H9 (cell line): ENCODE measurements around the gene RHCE. TPM values are rescaled to one million over a fixed set of nuclear protein-coding genes. Genes with fewer than 3 reads are reported as not detected.
"Not testable (repeated sequence)": the region's sequence is repeated elsewhere in the genome, so short reads cannot be mapped to it uniquely, and the experiment has no call there.

Source experiments
- DNase-seq: peaks from one replicate; pipeline ENCODE4 v3.0.0-alpha.2; 2017
- H2AFZ ChIP-seq: one replicate; pipeline ENCODE4 v1.6.1; 2013; ENCODE audit warnings: mild to moderate bottlenecking, low read length, control low read depth, moderate library complexity
- H2AK5ac ChIP-seq: 2 replicates; pipeline ENCODE4 v1.6.1; 2013; ENCODE audit warnings: low read length, control low read depth, mixed read lengths; ENCODE audit not compliant: insufficient read length
- H2BK120ac ChIP-seq: one replicate; pipeline ENCODE4 v1.6.1; 2013; ENCODE audit warnings: low read depth, mild to moderate bottlenecking, low read length, control low read depth, inconsistent platforms; ENCODE audit not compliant: poor library complexity, severe bottlenecking
- H2BK12ac ChIP-seq: 2 replicates; pipeline ENCODE4 v1.6.1; 2013; ENCODE audit warnings: low read length, control low read depth, mixed read lengths, low read depth; ENCODE audit not compliant: insufficient read length
- H2BK15ac ChIP-seq: 2 replicates; pipeline ENCODE4 v1.6.1; 2013; ENCODE audit warnings: low read depth, low read length, control low read depth
- H2BK20ac ChIP-seq: one replicate; pipeline ENCODE4 v1.6.1; 2013; ENCODE audit warnings: low read depth, mild to moderate bottlenecking, low read length, control low read depth, inconsistent platforms; ENCODE audit not compliant: poor library complexity, severe bottlenecking
- H2BK5ac ChIP-seq: 2 replicates; pipeline ENCODE4 v1.6.1; 2013; ENCODE audit warnings: low read length, control low read depth, mixed read lengths; ENCODE audit not compliant: insufficient read length
- H3K14ac ChIP-seq: 2 replicates; pipeline ENCODE4 v1.6.1; 2013; ENCODE audit warnings: low read length, control low read depth; ENCODE audit not compliant: insufficient read depth
- H3K18ac ChIP-seq: 2 replicates; pipeline ENCODE4 v1.6.1; 2013; ENCODE audit warnings: low read depth, mild to moderate bottlenecking, mixed read lengths, low read length, control low read depth; ENCODE audit not compliant: insufficient read length
- H3K23ac ChIP-seq: 2 replicates; pipeline ENCODE4 v1.6.1; 2013; ENCODE audit warnings: low read length, control low read depth, mixed read lengths, low read depth; ENCODE audit not compliant: insufficient read length
- H3K23me2 ChIP-seq: 2 replicates; pipeline ENCODE4 v1.6.1; 2013; ENCODE audit warnings: low read depth, mild to moderate bottlenecking, mixed read lengths, low read length, control low read depth; ENCODE audit not compliant: insufficient read length, poor library complexity, severe bottlenecking
- H3K27ac ChIP-seq: 2 replicates; pipeline ENCODE4 v1.5.1; 2013; ENCODE audit warnings: low read length, control low read depth, mixed read lengths, low read depth; ENCODE audit not compliant: insufficient read length
- H3K27me3 ChIP-seq: 2 replicates; pipeline ENCODE4 v1.6.1; 2013; ENCODE audit warnings: low read length, control low read depth, inconsistent platforms; ENCODE audit not compliant: insufficient read depth
- H3K4ac ChIP-seq: 2 replicates; pipeline ENCODE4 v1.6.1; 2013; ENCODE audit warnings: low read depth, mild to moderate bottlenecking, control low read depth, inconsistent platforms, low read length, moderate library complexity
- H3K4me1 ChIP-seq: 2 replicates; pipeline ENCODE4 v1.6.1; 2013; ENCODE audit warnings: low read length, control low read depth, inconsistent platforms; ENCODE audit not compliant: insufficient read depth
- H3K4me2 ChIP-seq: 2 replicates; pipeline ENCODE4 v1.6.1; 2013; ENCODE audit warnings: low read length, control low read depth, mixed read lengths; ENCODE audit not compliant: insufficient read length, insufficient read depth
- H3K56ac ChIP-seq: 2 replicates; pipeline ENCODE4 v1.6.1; 2013; ENCODE audit warnings: low read depth, mild to moderate bottlenecking, mixed read lengths, low read length, control low read depth; ENCODE audit not compliant: insufficient read length
- H3K79me1 ChIP-seq: 2 replicates; pipeline ENCODE4 v1.6.1; 2013; ENCODE audit warnings: low read depth, mild to moderate bottlenecking, moderate library complexity, low read length, control low read depth, inconsistent platforms; ENCODE audit not compliant: insufficient read depth, poor library complexity, severe bottlenecking
- H3K79me2 ChIP-seq: 2 replicates; pipeline ENCODE4 v1.6.1; 2013; ENCODE audit warnings: low read length, control low read depth, inconsistent platforms; ENCODE audit not compliant: insufficient read depth
- H3K9ac ChIP-seq: 2 replicates; pipeline ENCODE4 v1.6.1; 2013; ENCODE audit warnings: low read length, control low read depth, mixed read lengths; ENCODE audit not compliant: insufficient read length; ENCODE audit errors: extremely low read depth
- H3K9me3 ChIP-seq: one replicate; pipeline ENCODE4 v1.6.1; 2013; ENCODE audit warnings: low read depth, low read length, inconsistent platforms; ENCODE audit not compliant: control insufficient read depth
- H3T11ph ChIP-seq: one replicate; pipeline ENCODE4 v1.6.1; 2013; ENCODE audit warnings: mild to moderate bottlenecking, low read length, control low read depth, inconsistent platforms
- H4K20me1 ChIP-seq: one replicate; pipeline ENCODE4 v1.6.1; 2013; ENCODE audit not compliant: control insufficient read depth, insufficient read length, insufficient read depth
- H4K5ac ChIP-seq: 2 replicates; pipeline ENCODE4 v1.6.1; 2013; ENCODE audit warnings: low read depth, mild to moderate bottlenecking, mixed read lengths, low read length, control low read depth; ENCODE audit not compliant: insufficient read length
- H4K8ac ChIP-seq: replicated peaks from 2 replicates; pipeline ENCODE4 v1.6.1; 2013; ENCODE audit warnings: low read length, control low read depth, mixed read lengths, low read depth; ENCODE audit not compliant: insufficient read length
- H4K91ac ChIP-seq: 2 replicates; pipeline ENCODE4 v1.6.1; 2013; ENCODE audit warnings: low read depth, mild to moderate bottlenecking, moderate library complexity, mixed read lengths, low read length, control low read depth; ENCODE audit not compliant: insufficient read length
- H3K27ac Mint-ChIP-seq, 3 experiments: 2 replicates in 2 of 3; 3 replicates in 1 of 3; pipeline ENCODE4 v1.8.0; 2020 to 2021; ENCODE audit warnings: mixed read lengths in 3 of 3, mild to moderate bottlenecking in 1 of 3, moderate library complexity in 1 of 3
- H3K27me3 Mint-ChIP-seq: 2 replicates; pipeline ENCODE4 v1.8.0; 2021; ENCODE audit warnings: low read depth, mild to moderate bottlenecking, moderate library complexity, mixed read lengths
- H3K36me3 Mint-ChIP-seq, 3 experiments: 2 replicates in 2 of 3; 3 replicates in 1 of 3; pipeline ENCODE4 v1.8.0; 2020 to 2021; ENCODE audit warnings: low read depth in 3 of 3, mixed read lengths in 3 of 3; ENCODE audit not compliant: insufficient read depth in 1 of 3
- H3K4me1 Mint-ChIP-seq, 2 experiments: 2 replicates each; pipeline ENCODE4 v1.8.0; 2020; ENCODE audit warnings: mixed read lengths in 2 of 2
- H3K4me3 Mint-ChIP-seq, 2 experiments: 2 replicates in 1 of 2; 3 replicates in 1 of 2; pipeline ENCODE4 v1.8.0; 2020 to 2021; ENCODE audit warnings: mild to moderate bottlenecking in 2 of 2, mixed read lengths in 2 of 2, moderate library complexity in 1 of 2
- H3K9me3 Mint-ChIP-seq, 2 experiments: 2 replicates in 1 of 2; 3 replicates in 1 of 2; pipeline ENCODE4 v1.8.0; 2020; ENCODE audit warnings: mild to moderate bottlenecking in 2 of 2, mixed read lengths in 2 of 2, moderate library complexity in 1 of 2
- WGBS: extraction: QIAGEN DNeasy Blood & Tissue Kit; methylation state at CpG from one replicate; pipeline ENCODE4 v1.1.7; 2013; ENCODE audit warnings: missing lambda C conversion rate, low lambda C conversion rate, mixed read lengths; ENCODE audit not compliant: insufficient read length; ENCODE audit errors: extremely low coverage; 5-methylcytosine and 5-hydroxymethylcytosine counted together
- total RNA-seq: library from RNA; stranded (reverse); gene quantifications from 2 replicates; pipeline ENCODE4 v1.2.1, GENCODE V29; 2021

The RHCE gene
- total RNA-seq, 1 experiment from 2014 or later, result 0.90 TPM

DNA sequence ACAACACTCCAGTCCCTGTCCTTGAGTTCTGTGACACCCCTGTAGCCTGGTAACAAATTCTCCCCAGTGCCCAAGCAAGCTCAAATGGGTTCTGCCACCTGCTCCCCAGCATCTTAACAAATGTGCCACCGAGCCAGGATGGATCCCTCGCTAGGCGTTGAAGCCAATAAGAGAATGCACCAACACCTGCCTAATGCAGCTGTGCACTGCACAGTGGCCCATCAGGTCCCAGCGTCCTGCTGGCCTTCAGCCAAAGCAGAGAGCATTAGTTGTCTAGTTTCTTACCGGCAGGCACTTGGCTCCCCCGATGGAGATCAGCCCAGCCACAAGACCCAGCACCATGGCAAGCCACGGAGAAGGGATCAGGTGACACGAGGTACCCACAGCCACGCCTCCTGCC, 31.9 kb downstream of the RHCE start:
- not testable (repeated sequence) for H3K14ac ChIP-seq, H3K4me1 Mint-ChIP-seq, H2BK5ac ChIP-seq, H3K4ac ChIP-seq, H3K27ac Mint-ChIP-seq, H3K27me3 ChIP-seq, H3K79me2 ChIP-seq, DNase-seq, H4K91ac ChIP-seq, H3K27me3 Mint-ChIP-seq, H3K23me2 ChIP-seq, H3K4me1 ChIP-seq, H3T11ph ChIP-seq, H3K4me3 Mint-ChIP-seq, H4K5ac ChIP-seq, H2AFZ ChIP-seq, H3K9ac ChIP-seq, H2BK15ac ChIP-seq, H2BK12ac ChIP-seq, H3K9me3 ChIP-seq, H4K8ac ChIP-seq, H2BK20ac ChIP-seq, H3K18ac ChIP-seq, H2AK5ac ChIP-seq, H3K4me2 ChIP-seq, H3K9me3 Mint-ChIP-seq, H4K20me1 ChIP-seq, H3K36me3 Mint-ChIP-seq, H3K56ac ChIP-seq, H3K23ac ChIP-seq, H3K27ac ChIP-seq, H2BK120ac ChIP-seq, H3K79me1 ChIP-seq
- WGBS, result no CpG with 5 or more reads among the region's 9 CpGs

DNA sequence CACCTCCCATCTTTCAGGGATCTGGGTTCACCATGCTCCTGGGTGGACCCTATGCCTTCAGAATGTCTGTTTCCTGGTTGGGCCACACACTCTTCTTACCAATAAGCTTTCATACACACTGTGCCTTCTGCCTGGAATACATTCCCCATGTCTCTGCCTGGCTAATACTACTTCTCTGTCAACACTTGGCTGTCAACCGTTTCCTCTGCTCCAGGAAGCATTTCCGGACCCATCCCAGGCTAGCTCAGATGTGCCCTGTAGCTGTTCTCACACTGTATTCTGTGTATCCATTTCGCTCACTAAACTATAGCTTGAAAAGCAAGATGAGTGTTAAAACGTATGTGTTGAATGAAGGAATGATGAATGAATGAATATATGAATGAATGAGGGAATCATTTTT, 33.5 kb downstream of the RHCE start:
- not testable (repeated sequence) for H3K56ac ChIP-seq, H2AFZ ChIP-seq, H3K27me3 ChIP-seq, H2BK12ac ChIP-seq, H2AK5ac ChIP-seq, H3K4me2 ChIP-seq, H3K9me3 ChIP-seq, H3K36me3 Mint-ChIP-seq, H4K91ac ChIP-seq, H3K14ac ChIP-seq, H3K23ac ChIP-seq, H3K79me2 ChIP-seq, H3K4me1 Mint-ChIP-seq, H2BK15ac ChIP-seq, H2BK20ac ChIP-seq, H3K9me3 Mint-ChIP-seq, H3K4me1 ChIP-seq, H3K18ac ChIP-seq, DNase-seq, H4K8ac ChIP-seq, H3K27me3 Mint-ChIP-seq, H3K4ac ChIP-seq, H3K9ac ChIP-seq, H2BK120ac ChIP-seq, H2BK5ac ChIP-seq, H3K27ac Mint-ChIP-seq, H4K20me1 ChIP-seq, H3K23me2 ChIP-seq, H3K79me1 ChIP-seq, H3K4me3 Mint-ChIP-seq, H4K5ac ChIP-seq, H3K27ac ChIP-seq, H3T11ph ChIP-seq
- no CpG with 5 or more reads among the region's 4 CpGs for WGBS
